Thyroid gland (tissue), 4 donors: ENCODE results near the gene RAB18. TPM values are rescaled to one million over a fixed set of nuclear protein-coding genes. Genes with fewer than 3 reads are reported as not detected.

ENCODE experiments used
- DNase-seq, 2 donors: peaks; one replicate each; pipeline ENCODE4 v3.0.0-alpha.2; 2019
- H3K27ac ChIP-seq, 3 donors: fragments of 200-600 bp; sonication (generic); 1 replicate in 2 of 3; 2 replicates in 1 of 3; pipeline ENCODE4 v1.5.1; 2016 to 2019; ENCODE audit warnings: mild to moderate bottlenecking in 1 of 3, moderate library complexity in 1 of 3
- H3K27me3 ChIP-seq: fragments of 200-600 bp; sonication (generic); one replicate; pipeline ENCODE4 v1.5.1; 2019
- H3K36me3 ChIP-seq, 2 donors: fragments of 200-600 bp; sonication (generic); one replicate each; pipeline ENCODE4 v1.5.1; 2016 to 2019
- H3K4me1 ChIP-seq, 2 donors: fragments of 200-600 bp; sonication (generic); one replicate each; pipeline ENCODE4 v1.5.1; 2017 to 2019
- H3K4me3 ChIP-seq, 3 donors: fragments of 200-600 bp; sonication (generic); replicated peaks in 1 of 3; 1 replicate in 2 of 3; 2 replicates in 1 of 3; pipeline ENCODE4 v1.5.1; 2016; ENCODE audit warnings: mild to moderate bottlenecking in 1 of 3
- H3K9me3 ChIP-seq: fragments of 200-600 bp; sonication (generic); one replicate; pipeline ENCODE4 v1.5.1; 2017
- POLR2A ChIP-seq, 2 donors: fragments of 450-650 bp; IDR thresholded peaks; one replicate each; pipeline ENCODE4 v1.6.1; 2017; ENCODE audit warnings: antibody characterized with exemption in 2 of 2, mild to moderate bottlenecking in 2 of 2, moderate library complexity in 1 of 2
- WGBS, 2 donors: methylation state at CpG; one replicate each; pipeline ENCODE4 v1.1.5; 2017; 5-methylcytosine and 5-hydroxymethylcytosine counted together
- intact Hi-C: fragments of 100-400 bp; cut with DNase I; formaldehyde crosslinking; loops from one replicate; pipeline ENCODE4 v1.15.1; 2023
- total RNA-seq, 4 donors: library from RNA; depleted of rRNA; stranded (reverse); fragments of >200 nt; gene quantifications; one replicate each; pipeline ENCODE4 v1.2.3, GENCODE V29; 2016
- TF ChIP-seq, protein P1 (sequence below), 6 experiments: fragments of 200-600 bp in 3 of 6; fragments of 450-650 bp in 3 of 6; sonication (generic) in 3 of 6; IDR thresholded peaks; one replicate each; pipeline ENCODE4 v1.5.1; 2016 to 2019; ENCODE audit warnings: antibody characterized with exemption in 6 of 6, mild to moderate bottlenecking in 2 of 6, inconsistent platforms in 1 of 6, moderate library complexity in 1 of 6

RAB18 gene
- 10 to 100 TPM; 58.9 to 86.0 (median 72.8) TPM for total RNA-seq

DNA sequence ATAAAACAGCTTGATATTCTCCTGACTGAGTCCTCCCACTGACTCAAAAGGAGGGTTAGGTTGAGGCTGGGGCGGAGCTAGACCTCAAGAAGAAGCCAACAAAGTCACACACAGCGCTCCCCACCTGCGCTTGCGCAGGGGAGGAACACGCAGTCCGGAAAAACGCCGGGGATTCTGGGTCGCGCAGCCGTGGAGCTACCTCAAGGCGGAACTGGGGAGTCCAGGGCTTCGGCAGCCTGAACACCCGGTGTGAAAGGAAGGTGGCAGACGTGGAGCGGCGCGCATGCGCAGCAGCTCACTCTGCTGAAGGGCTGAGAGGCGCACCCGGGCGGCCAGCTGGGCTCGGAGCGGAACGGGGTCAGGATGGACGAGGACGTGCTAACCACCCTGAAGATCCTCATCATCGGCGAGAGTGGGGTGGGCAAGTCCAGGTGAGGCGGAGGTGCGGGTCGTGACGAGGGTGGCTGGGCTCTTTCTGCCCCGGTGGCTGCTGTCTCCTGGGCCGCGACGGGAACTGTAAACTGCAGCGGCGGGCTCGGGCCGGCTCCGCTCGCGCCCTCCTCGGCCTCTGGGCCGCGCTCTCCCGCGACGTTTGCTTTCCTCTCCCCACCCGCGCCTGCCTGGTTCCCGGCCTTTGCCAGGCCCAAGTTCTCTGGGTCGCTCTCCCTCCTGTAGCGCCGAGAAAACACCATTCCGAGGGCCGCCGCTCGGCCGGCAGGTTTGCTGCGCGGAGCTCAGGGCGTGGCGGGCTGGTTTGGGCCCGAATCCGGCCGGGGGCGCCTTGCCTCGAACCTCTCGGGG, at the start of gene RAB18:
TSS of gene RAB18 (plus strand) at position 298 of the 801 bp plus-strand sequence. CDS start at position 364, 66 bp downstream.
- H3K9me3 ChIP-seq, result no peaks in the 10 kb centered on the region
- H3K27ac ChIP-seq, result peak within 1 kb of the TSS; percentile 81 to 89 (median 84)
- peak; percentile 99 for DNase-seq
- H3K4me3 ChIP-seq, result peak within 1 kb of the TSS; percentile 58 to 61 (median 58)
- intact Hi-C loops, result no loop called here
- H3K27me3 ChIP-seq, result no peaks in the 10 kb centered on the region
- 0% methylated on average over 21 to 33 of the region's 71 CpGs for WGBS, 2 donors
- TF ChIP-seq, protein P1, sequence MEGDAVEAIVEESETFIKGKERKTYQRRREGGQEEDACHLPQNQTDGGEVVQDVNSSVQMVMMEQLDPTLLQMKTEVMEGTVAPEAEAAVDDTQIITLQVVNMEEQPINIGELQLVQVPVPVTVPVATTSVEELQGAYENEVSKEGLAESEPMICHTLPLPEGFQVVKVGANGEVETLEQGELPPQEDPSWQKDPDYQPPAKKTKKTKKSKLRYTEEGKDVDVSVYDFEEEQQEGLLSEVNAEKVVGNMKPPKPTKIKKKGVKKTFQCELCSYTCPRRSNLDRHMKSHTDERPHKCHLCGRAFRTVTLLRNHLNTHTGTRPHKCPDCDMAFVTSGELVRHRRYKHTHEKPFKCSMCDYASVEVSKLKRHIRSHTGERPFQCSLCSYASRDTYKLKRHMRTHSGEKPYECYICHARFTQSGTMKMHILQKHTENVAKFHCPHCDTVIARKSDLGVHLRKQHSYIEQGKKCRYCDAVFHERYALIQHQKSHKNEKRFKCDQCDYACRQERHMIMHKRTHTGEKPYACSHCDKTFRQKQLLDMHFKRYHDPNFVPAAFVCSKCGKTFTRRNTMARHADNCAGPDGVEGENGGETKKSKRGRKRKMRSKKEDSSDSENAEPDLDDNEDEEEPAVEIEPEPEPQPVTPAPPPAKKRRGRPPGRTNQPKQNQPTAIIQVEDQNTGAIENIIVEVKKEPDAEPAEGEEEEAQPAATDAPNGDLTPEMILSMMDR (IDR thresholded peaks at IDR 0.05), result peak in 1 of 6 experiments; percentile 22
- TF ChIP-seq POLR2A (IDR thresholded peaks at IDR 0.05), result peak; percentile 49 to 97
- peaks cover 0 to 19% of the 10 kb centered on the region in 2 donors for H3K4me1 ChIP-seq
- no peaks in the 10 kb centered on the region for H3K36me3 ChIP-seq

DNA sequence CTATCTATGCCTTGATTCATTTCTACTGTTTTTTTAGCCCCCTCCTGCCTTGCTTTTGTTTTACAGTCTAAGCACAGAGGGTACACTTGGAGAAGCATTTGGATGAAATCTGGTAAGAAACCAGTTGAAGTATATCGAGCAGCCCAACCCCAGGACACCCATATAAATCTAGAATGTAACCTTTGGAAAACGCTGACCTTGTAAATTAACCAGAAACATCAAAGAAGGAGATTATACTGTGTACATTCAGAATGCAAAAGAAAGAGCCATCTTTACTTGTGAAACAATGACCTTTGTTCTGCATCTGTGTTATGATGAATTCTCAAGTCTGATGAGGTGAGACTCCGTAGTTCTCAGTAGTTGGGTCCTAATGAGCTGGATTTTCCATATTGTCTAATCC, 49.3 kb upstream of the RAB18 start:
- no peaks in the 10 kb centered on the region for H3K9me3 ChIP-seq
- no peaks in the 10 kb centered on the region for H3K27me3 ChIP-seq
- no peaks in the 10 kb centered on the region for H3K36me3 ChIP-seq
- WGBS, 2 donors, result 74 to 76% methylated on average over 3 of the region's 3 CpGs
- intact Hi-C loops, result no loop called here
- TF ChIP-seq, protein P1 (IDR thresholded peaks at IDR 0.05), result no peak
- no peak for DNase-seq
- H3K4me3 ChIP-seq, result no peak overlapping the region
- no peak overlapping the region for H3K27ac ChIP-seq
- H3K4me1 ChIP-seq, result peaks cover 0 to 15% of the 10 kb centered on the region in 2 donors

DNA sequence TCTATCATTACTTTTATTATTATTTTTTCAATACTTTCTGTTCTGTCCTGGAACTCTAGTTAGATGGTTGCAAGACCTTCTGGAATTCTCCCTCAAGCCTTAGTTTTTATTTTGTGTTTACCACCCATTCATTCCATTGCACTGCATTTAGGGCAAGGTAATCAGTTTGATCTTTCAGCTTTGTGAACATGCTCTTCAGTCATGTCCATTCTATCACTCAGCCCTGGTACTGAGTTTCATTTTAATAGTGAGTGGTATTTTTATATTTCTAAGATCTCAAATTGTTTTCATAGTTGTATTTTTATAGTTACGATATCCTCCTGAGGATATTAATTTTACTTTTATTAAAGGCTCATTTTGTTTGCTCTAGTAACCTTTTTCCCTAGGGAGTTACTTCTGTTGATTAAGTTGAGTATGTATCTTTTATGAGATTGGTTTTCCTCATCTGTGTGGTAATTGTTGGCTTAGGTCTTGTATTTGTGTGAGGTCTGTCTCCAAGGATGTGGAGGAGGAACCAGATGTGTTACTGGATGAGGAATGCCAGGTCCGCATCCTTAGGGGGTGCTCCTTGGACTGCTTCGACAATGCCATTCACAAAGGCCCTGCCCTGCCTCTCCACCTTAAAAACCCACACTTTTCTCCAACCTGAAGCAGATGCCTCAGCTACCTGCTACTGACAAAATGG, 46.7 kb upstream of the RAB18 start:
- TF ChIP-seq, protein P1 (IDR thresholded peaks at IDR 0.05), result no peak
- TF ChIP-seq POLR2A (IDR thresholded peaks at IDR 0.05), result no peak
- H3K4me3 ChIP-seq, result no peak overlapping the region

DNA sequence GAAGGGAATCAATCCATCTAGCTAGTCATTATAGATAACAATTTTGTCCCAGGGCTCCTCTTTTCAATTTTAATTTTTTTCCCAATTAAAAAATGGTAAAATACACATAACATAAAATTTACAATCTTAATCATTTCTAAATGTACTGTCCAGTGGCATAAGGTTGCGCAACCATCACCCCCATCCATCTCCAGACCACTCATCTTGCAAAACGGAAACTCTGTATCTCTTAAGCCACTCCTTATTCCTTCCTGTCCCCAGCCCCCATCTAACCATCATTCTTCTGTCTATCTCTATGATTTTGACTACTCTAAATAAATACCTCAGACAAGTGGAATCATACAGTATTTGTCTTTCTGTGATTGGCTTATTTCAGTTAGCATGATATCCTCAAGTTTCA, 46.1 kb upstream of the RAB18 start:
- WGBS, 2 donors, result 37 to 63% methylated on average over 2 of the region's 2 CpGs
- no peaks in the 10 kb centered on the region for H3K4me1 ChIP-seq
- TF ChIP-seq, protein P1 (IDR thresholded peaks at IDR 0.05), result no peak
- no peak for TF ChIP-seq POLR2A (IDR thresholded peaks at IDR 0.05)
- no peak overlapping the region for H3K4me3 ChIP-seq
- H3K36me3 ChIP-seq, result no peaks in the 10 kb centered on the region
- H3K27me3 ChIP-seq, result no peaks in the 10 kb centered on the region
- H3K27ac ChIP-seq, result no peak overlapping the region
- H3K9me3 ChIP-seq, result no peaks in the 10 kb centered on the region
- intact Hi-C loops, result no loop called here
- no peak for DNase-seq

More for the DNA sequence above, 46.7 kb upstream of the RAB18 start:
- H3K27ac ChIP-seq, result no peak overlapping the region
- WGBS, 2 donors, result 91 to 94% methylated on average over 3 of the region's 3 CpGs
- H3K4me1 ChIP-seq, result no peaks in the 10 kb centered on the region
- no peaks in the 10 kb centered on the region for H3K27me3 ChIP-seq
- no peaks in the 10 kb centered on the region for H3K36me3 ChIP-seq
- intact Hi-C loops, result no loop called here
- no peaks in the 10 kb centered on the region for H3K9me3 ChIP-seq
- no peak for DNase-seq

DNA sequence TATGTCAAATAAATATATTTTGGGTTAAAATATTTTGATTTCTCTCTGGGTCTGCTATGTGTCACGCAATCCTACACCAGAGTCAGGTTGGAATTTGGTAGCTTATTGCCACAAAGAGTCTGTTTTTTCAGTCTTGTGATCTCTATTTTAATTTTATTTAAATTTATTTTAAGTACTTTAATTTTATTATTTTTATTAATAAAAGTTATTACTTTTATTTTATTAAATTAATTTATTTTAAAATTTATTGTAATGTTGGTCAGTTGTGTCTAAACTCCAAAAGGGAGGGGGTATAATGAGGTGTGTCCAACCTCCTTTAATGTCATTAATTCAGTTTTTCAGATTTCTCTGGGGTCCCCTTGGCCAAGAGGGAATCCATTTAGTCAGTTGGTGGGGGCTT, 42.8 kb upstream of the RAB18 start:
- H3K36me3 ChIP-seq, result no peaks in the 10 kb centered on the region
- H3K27me3 ChIP-seq, result no peaks in the 10 kb centered on the region
- no peak for DNase-seq
- WGBS, 2 donors, result 98% methylated on average over 1 of the region's 1 CpG
- no peaks in the 10 kb centered on the region for H3K9me3 ChIP-seq
- no peak overlapping the region for H3K4me3 ChIP-seq
- intact Hi-C loops, result no loop called here
- H3K27ac ChIP-seq, result no peak overlapping the region
- TF ChIP-seq, protein P1 (IDR thresholded peaks at IDR 0.05), result no peak
- TF ChIP-seq POLR2A (IDR thresholded peaks at IDR 0.05), result no peak
- H3K4me1 ChIP-seq, result no peaks in the 10 kb centered on the region
